ENCODE measurements around the gene KIF5A. TPM values are rescaled to one million over a fixed set of nuclear protein-coding genes. Genes with fewer than 3 reads are reported as not detected.

The KIF5A gene
- total and polyA plus RNA-seq, 2 donors (not counting 3 experiments of a cell fraction or from before 2014, with no cell fraction given), result 0.07 to 0.35 TPM

DNA sequence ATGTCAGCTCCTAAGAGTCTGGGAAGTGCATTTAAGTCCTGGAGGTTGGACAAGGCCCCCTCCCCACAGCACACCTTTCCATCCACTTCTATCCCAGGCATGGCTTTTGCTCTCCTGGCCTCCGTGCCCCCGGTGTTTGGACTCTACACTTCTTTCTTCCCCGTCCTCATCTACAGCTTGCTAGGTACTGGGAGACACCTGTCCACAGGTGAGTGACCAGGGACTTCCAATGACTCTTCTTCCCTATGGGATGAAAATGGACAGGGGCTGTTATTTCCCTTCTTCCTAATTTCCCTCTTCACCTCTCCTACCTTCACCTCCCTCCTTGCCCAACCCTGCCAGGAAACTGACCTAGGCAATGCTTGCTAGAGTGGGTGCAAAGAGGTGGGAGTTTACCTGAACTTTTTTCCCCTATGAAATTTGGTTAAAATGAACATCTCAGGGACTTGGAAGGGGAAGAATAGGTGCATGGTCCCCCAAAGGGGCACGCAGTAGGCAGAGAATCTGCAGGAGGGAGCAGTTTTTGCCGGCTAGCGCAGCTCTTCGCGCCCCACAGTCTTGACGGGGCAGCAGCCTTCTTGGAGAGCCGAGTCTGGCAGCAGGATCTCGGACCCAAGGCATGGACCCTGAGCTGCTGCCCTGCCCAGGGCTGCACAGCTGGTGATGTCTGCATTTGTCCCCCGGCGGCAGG, 70.5 kb downstream of the KIF5A start:
- Histone ChIP-seq H3K79me2 (ENCODE audit: control insufficient read depth, insufficient read depth, low read length) (no peaks in the 10 kb centered on the region), H4K20me1 (replicated peaks; ENCODE audit: control insufficient read depth, extremely low read depth, insufficient read depth, low read length) (no peaks in the 10 kb centered on the region), H3K4me3 (replicated peaks in 1 of 3; ENCODE audit: insufficient read depth in 1 of 3, low read depth in 1 of 3, low read length in 3 of 3) (no peak overlapping the region), H2AFZ (ENCODE audit: low read depth, low read length) (no peak overlapping the region), H3K4me1 (ENCODE audit: control insufficient read depth, extremely low read depth, insufficient read depth, low read length) (peaks cover 5% of the 10 kb centered on the region), H3K9ac (replicated peaks; ENCODE audit: extremely low read depth, insufficient read depth, low read length) (no peak overlapping the region), H3K4me2 (ENCODE audit: insufficient read depth, low read length) (no peak overlapping the region), H3K27ac (ENCODE audit: insufficient read depth, low read depth, low read length) (no peak overlapping the region), H3K9me1 (replicated peaks; ENCODE audit: control insufficient read depth, extremely low read depth, insufficient read depth, low read length) (no peaks in the 10 kb centered on the region), H3K27me3 (ENCODE audit: control insufficient read depth in 2 of 2, insufficient read depth in 2 of 2, low read length in 2 of 2) (peaks cover 50 to 55% of the 10 kb centered on the region in 2 experiments), H3K36me3 (ENCODE audit: control insufficient read depth in 2 of 2, extremely low read depth in 1 of 2, insufficient read depth in 2 of 2, low read length in 2 of 2) (no peaks in the 10 kb centered on the region), H3K9me3 (replicated peaks; ENCODE audit: control insufficient read depth, insufficient read depth, low read length) (no peaks in the 10 kb centered on the region)
- DNase-seq (ENCODE audit: low read depth, low spot score) (no peak), FAIRE-seq (no peak)
- TF ChIP-seq EZH2 (IDR thresholded peaks at IDR 0.05; ENCODE audit: borderline replicate concordance, low read depth, low read length, severe bottlenecking) (no peak), POLR2A (IDR thresholded peaks at IDR 0.05; ENCODE audit: low read depth, low read length) (no peak), GATA2 (IDR thresholded peaks at IDR 0.05; ENCODE audit: insufficient read depth, insufficient read length, low read depth, low read length) (no peak), MYC (IDR thresholded peaks at IDR 0.05; ENCODE audit: low read depth, low read length) (no peak), POLR2AphosphoS5 (IDR thresholded peaks at IDR 0.05; ENCODE audit: insufficient read depth, low read depth, low read length) (no peak), FOS (IDR thresholded peaks at IDR 0.05; ENCODE audit: borderline replicate concordance, insufficient read depth, low read length) (no peak), JUN (IDR thresholded peaks at IDR 0.05; ENCODE audit: borderline replicate concordance, insufficient read depth, insufficient read length, low read depth) (no peak)
- TF ChIP-seq, protein P1, sequence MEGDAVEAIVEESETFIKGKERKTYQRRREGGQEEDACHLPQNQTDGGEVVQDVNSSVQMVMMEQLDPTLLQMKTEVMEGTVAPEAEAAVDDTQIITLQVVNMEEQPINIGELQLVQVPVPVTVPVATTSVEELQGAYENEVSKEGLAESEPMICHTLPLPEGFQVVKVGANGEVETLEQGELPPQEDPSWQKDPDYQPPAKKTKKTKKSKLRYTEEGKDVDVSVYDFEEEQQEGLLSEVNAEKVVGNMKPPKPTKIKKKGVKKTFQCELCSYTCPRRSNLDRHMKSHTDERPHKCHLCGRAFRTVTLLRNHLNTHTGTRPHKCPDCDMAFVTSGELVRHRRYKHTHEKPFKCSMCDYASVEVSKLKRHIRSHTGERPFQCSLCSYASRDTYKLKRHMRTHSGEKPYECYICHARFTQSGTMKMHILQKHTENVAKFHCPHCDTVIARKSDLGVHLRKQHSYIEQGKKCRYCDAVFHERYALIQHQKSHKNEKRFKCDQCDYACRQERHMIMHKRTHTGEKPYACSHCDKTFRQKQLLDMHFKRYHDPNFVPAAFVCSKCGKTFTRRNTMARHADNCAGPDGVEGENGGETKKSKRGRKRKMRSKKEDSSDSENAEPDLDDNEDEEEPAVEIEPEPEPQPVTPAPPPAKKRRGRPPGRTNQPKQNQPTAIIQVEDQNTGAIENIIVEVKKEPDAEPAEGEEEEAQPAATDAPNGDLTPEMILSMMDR (IDR thresholded peaks at IDR 0.05; ENCODE audit: extremely low read depth in 1 of 2, insufficient read depth in 1 of 2, low read depth in 1 of 2, low read length in 2 of 2), result no peak
- TF ChIP-seq, protein P2, sequence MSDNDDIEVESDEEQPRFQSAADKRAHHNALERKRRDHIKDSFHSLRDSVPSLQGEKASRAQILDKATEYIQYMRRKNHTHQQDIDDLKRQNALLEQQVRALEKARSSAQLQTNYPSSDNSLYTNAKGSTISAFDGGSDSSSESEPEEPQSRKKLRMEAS (IDR thresholded peaks at IDR 0.05; ENCODE audit: insufficient read depth, insufficient read length), result no peak
- dilution Hi-C loops (cut with MboI; ENCODE audit: extremely low pct_ligation_motif_present, low sequenced_read_pairs), result no loop called here
- no TSS peak for BruUV-seq (replicated peaks)
- CTCF ChIA-PET, result interaction anchor here (1.2 to 3.4 kb wide), 9 partner anchors 9 to 162 kb away, joined by 4 to 113 read pairs (median 7); partner anchors contain the start of genes ARHGEF25, B4GALNT1, DTX3 and GLI1
- intact Hi-C loops (cut with micrococcal nuclease), result loop anchor here (2.0 kb wide), 1 partner anchor 162 kb away; the partner anchor contains the start of gene GLI1
- POLR2A ChIA-PET, result interaction anchor here (1.8 kb wide), 1 partner anchor 29 kb away, joined by 6 read pairs; no protein-coding TSS in a partner anchor

Measured in endothelial cell of umbilical vein (primary cell).